Hematopoietic multipotent progenitor cell treated with erythropoietin and hydrocortisone succinate and interleukin-3 and kit ligand, for 15 days (in vitro differentiated cells): ENCODE measurements around the gene PEX5.
"Not testable (repeated sequence)": the region's sequence is repeated elsewhere in the genome, so short reads cannot be mapped to it uniquely, and the experiment has no call there.

ENCODE experiments used
- DNase-seq: peaks from one replicate; pipeline ENCODE4 v3.0.0-alpha.2; 2015; ENCODE audit warnings: low spot score

Gene PEX5

DNA sequence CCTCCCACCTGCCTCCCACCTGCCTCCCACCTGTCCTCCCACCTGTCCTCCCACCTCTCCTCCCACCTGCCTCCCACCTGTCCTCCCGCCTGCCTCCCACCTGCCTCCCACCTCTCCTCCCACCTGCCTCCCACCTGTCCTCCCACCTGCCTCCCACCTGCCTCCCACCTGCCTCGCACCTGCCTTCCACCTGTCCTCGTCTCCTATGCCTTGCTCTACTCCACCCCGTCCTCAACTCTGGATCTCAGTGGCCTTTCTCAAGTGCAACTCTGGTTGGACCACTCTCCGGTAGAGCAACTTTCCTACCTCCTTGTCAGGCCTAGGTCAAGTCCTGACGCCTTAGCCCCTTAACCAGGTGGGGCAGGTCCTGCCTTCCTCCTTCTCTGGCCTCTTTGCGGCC is 29.3 kb upstream of the PEX5 start:
- no peak for DNase-seq

DNA sequence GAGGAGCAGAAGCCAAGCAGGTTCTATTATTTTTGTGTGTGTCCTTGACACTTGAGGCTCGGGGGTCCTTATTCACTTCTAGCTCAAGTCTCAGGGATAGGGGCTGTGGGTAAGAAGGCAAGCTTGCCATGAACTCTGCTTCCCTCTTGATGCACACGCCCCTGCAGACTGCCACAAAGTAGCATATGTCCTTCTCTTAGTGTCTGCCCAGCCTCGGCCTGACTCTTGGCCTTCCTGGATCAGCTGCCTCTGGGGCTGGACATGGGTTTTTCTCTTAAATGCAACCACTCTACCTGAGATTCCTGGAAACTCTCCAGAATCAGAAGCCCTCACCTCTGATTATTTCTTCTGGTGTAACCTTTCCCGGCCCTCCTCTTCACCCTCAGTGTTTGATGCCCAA is 28.2 kb upstream of the PEX5 start:
- DNase-seq: no peak

DNA sequence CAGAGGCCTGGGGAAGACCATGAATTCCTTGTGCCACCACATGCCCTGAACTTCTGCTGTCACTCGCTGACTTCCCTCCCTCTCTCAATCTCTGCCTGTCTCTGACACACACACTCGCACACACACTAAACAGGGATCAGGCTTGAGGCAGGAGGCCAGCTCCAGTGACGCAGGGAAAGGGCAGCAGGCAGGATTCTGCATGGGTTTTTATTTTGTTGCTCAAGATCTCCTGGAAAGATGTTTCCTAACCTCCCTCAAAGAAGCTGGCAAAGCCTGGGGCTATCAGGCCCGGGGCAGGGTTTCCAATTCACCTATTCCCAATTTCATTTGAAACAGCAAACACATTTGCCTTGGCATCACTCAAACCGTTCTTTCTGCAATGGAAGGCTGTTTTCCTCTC is 27.7 kb upstream of the PEX5 start:
- DNase-seq: no peak

DNA sequence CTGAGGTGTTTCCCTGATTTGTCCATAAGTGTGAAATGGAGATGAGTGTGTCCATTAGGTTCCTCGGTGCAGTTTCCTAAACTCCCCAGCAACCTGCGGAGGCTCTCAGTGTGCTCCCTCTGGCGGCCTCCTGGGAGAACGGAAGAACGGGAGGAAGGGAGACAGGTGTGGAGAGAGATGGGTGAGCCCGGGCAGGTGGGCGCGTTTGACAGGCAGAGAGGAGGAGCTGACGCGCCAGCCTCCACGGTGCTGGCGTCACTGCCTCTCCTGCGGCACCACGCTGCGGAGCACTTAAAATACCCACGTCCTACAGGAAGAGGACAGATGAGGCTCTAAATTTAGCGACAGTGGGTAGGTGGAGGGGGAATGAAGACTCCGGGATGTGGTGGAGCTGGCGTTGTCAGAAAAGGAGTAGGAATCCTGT is 26.8 kb upstream of the PEX5 start:
- DNase-seq: no peak

DNA sequence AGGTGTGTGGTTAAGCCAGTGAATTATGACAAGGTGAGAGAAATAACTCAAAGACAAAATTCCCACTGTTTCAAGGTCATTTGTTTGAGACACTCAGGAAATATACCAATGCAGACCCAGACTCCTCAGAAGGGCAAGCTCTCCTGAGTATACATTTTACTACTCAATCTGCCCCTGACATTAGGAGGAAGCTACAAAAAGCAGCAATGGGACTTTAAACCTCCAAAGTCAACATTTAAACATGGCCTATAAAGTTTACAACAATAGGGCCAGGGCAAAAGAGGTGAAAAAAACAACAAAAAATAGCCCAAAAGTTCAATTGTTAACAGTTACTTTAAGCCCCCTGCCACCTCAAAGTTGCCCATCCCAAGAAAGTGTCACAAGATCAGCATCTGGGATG is 19.5 kb upstream of the PEX5 start:
- DNase-seq: no peak

DNA sequence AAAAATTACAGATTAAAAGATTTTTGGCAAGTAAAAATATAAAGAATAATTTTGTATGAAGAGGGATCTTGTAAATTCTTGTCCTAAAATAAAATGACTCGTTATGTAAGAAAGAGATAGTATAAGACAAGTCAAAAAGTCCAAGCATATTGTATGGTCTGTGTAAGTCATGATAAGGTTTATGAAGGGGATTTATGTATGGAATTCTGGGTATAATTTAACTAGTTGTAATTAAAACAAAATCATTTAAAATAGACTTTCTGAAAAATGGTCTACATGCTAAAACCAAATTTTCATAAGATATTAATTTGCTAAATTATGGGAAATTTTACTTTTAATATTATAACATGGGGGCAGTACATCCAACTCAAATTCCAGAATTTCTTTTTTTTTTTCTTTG is 17.6 kb upstream of the PEX5 start:
- DNase-seq: no peak

DNA sequence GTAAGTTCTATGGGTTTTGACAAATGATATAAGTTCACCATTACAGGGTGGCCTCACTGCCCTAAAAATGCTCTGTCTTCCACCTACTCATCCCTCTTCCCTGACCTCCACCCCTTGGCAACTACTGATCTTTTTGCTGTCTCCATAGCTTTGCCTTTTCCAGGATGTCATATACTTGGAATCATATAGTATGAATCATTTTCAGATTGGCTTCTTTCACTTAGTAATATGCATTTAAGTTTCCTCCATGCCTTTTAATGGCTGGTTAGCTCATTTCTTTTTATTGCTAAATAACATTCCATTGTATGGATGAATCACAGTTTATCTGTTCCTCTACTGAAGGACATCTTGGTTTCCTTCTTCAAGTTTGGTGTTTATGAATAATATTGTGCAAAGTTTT is 14.0 kb upstream of the PEX5 start:
- DNase-seq: no peak

DNA sequence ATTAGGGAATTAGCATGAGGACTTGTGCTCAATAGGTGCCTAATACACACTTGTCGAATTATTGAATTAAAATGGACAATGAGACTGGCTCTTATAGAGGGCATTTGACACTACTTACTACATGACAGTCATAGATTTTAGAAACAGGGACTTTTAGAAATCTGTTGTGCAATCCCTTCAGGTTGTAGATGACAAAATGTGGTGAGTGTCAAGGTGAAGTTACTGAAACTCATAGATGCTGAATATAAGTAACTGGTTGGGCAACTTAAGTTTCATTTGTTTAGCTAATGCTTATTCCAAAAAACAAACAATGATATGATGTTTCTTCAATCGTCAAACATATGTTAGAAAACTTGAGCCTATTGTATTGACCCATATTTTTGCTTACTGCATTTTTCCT is 12.9 kb upstream of the PEX5 start:
- DNase-seq: no peak

DNA sequence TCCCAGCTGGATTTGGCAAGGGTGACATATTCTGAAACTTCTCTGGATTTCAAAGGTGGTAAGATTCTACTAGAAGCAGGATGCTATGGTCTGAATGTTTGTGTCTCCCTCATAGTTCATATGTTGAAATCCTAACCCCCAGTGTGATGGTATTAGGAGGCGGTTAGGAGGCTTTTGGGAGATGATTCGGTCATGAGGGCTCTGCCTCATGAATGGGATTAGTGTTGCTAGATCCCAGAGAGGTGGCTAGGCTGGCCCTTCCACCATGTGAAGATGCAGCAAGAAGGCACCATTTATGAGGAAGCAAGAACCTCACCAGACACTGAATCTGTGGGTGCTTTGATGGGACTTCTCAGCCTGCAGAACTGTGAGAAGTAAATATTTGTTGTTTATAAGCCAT is 11.0 kb upstream of the PEX5 start:
- DNase-seq: no peak

DNA sequence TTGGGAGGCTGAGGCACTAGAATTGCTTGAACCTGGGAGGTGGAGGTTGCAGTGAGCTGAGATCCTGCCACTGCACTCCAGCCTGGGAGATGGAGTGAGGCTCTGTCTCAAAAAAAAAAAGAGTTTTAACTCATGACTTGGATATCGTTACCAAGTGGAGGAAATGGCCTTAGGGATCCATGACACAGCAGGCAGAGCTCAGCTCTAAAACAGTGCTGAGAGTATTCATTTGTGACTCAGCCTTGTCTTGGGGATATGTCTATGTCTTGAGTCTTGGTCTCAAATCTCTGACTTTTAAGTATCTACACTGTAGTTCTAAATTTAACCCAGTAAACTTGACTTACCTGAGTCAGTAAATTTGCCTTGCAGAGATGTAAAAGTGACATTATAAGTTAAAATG is 8.8 kb upstream of the PEX5 start:
- DNase-seq: no peak

DNA sequence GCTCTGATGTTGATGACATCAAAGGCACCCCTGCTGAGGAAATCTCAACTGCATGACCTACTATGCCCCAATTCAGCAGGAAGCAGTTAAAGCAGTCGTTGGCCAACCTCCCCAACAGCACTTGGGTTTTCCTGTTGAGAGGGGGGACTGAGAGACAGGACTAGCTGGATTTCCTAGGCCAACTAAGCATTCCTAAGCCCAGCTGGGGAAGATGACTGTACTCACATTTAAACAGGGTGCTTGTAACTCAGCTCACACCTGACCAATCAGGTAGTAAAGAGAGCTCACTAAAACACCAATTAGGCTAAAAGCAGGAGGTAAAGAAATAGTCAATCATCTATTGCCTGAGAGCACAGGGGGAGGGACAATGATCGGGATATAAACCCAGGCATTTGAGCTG is 3.4 kb upstream of the PEX5 start:
- not testable (repeated sequence) for DNase-seq

DNA sequence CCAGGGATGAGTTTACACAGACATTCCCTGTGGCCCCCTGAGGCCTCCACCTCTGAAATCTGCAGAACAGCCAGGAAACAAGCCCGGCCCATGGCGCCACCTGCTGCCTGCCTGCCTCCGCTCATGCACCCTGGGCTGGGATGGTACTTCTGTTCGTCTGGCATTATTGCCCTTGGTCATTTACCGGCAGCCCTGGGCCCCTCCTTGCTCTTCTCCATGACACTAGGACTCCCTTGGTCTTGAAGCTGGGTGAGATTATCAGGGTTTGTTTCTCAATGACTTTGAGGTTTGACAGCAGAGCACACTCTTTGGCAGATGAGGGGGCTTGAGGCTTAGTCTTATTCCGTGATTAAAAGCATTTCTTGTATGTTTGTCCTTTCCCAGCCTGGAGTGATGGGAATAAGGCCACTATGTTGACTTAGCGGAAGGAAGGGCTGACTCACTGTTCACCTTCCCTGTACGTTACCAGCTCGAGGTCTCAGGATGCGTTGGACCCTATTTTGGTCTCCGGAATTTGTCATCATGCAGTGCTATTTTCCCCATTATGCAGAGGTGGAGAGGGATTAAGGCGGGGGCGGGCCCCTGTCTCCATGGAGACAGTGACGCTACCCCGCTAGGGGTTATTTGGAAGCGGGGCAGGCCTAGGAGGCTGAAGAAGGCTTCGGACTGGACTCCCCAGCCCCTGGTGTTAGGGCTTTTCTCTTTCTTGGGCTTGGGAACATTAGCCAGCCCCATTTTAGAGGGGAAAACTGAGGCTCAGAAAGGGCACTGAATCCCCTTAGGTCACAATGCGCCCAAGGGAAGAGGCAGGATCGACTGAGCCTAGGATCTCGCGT is 706 bp upstream of the PEX5 start:
- peak; percentile 70 for DNase-seq

DNA sequence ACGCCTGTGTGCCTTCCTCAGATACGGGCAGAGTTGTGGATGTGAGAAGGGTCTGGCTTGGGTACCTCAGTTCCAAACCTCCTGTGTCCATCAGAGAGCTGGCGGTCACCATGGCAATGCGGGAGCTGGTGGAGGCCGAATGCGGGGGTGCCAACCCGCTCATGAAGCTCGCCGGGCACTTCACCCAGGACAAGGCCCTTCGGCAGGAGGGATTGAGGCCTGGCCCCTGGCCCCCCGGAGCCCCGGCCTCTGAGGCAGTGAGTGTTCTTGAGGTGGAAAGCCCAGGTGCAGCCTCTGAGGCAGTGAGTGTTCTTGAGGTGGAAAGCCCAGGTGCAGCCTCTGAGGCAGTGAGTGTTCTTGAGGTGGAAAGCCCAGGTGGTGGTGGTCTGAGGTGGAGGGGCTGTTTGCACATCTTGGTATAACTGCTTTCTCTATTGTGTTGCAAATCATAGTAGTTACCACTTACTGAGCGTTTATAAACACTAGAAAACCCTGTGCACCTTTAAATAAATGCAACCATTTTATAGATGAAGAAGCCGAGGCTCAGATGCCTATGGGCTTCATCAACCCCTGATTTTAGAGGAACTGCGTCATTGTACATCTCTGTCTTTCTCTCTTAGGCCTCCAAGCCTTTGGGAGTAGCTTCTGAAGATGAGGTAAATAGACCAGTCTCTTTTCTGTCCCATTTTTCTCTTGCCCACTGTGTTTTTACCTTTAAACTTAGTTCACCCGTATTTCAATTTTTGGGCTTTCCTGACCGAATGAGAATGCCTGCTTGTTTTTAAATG is 976 bp downstream of the PEX5 start:
- DNase-seq: no peak

DNA sequence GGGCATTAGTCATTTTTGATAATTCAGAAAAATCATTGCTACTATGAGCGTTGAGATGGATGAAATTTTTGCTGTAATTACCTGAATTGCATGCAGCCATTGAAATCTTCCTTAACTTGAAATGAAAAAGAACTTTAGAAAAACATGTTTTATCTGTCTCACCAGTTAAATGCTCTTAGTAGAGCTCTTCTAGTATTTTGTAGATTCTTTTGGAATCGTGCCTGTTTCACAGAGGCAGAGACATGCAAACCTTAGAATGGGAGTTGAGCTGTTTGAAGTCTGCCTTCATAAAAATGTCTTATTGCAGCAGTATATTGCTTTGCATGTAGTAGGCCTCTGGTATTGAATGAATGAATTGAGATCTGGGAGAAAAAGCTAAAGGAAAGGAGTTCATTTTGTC is 4.2 kb downstream of the PEX5 start:
- no peak for DNase-seq

DNA sequence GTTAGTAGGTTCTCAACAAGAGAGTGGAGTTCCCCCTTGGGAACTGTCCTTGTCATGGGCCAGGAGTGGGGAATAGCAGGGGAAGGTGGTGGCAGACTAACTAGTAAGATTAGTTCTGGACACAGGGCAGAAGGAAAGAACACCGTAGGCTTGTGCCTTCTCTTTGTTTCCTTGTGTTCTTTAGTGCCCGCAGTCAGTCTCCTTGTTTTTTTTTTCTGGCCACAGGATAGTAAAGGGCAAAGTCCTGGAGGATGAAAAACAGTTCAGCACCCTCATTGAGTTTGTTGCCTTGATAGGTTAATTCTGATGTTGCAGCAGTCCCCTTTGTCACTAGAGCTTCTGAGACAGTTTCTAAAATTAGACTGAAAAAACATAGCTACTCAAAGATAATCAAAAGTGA is 8.4 kb downstream of the PEX5 start:
- no peak for DNase-seq

DNA sequence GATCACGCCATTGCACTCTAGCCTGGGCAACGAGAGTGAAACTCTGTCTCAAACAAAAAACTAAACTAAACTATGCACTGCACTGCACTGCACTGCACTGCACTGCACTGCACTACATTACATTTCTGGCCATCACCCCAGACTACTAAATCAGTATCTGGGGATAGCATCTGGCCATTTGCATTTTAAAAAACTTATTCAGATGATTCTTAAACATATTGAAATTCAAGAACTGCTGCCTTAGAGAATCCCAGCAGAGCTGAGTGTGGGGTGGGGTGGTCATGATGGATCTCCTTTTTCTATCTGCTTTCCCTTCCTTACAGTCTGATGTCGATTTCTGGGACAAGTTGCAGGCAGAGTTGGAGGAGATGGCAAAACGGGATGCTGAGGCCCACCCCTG is 13.6 kb downstream of the PEX5 start:
- no peak for DNase-seq

DNA sequence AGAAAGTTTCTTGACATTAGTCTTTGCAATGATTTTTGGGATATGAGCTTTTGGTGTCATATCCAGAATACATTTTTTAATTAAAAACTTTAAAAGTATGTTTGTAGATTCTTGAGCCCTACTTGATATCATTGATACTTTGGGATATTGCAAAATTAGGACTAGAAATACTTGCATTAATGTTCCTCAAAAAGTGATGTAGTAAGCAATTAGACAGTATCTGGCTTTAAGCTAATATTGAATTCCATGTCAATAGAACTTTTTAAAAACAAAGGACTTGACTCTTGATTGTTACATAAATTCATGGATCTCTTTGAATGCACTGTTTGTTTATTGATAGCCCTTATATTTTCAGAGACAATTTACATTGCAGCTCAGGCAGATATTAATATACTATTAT is 15.6 kb downstream of the PEX5 start:
- no peak for DNase-seq

DNA sequence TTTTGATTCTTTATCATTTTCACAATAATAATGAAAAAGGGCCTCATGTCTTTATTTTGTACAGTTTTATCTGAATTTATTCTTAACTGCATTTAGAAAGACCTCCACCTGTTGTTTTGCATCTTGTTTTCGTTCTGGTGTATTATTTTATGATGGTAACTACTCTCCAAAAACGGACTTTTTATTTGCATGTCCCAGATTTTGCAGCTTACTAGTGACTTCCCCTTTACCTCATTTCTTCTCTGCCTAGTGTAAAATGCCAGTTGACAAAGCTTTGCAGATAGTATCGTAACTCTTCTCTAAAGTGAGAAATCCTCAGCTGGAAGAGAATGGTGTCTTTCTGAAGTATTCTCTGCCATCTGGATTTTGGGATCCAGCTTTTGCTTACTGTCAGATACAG is 17.2 kb downstream of the PEX5 start:
- DNase-seq: no peak

DNA sequence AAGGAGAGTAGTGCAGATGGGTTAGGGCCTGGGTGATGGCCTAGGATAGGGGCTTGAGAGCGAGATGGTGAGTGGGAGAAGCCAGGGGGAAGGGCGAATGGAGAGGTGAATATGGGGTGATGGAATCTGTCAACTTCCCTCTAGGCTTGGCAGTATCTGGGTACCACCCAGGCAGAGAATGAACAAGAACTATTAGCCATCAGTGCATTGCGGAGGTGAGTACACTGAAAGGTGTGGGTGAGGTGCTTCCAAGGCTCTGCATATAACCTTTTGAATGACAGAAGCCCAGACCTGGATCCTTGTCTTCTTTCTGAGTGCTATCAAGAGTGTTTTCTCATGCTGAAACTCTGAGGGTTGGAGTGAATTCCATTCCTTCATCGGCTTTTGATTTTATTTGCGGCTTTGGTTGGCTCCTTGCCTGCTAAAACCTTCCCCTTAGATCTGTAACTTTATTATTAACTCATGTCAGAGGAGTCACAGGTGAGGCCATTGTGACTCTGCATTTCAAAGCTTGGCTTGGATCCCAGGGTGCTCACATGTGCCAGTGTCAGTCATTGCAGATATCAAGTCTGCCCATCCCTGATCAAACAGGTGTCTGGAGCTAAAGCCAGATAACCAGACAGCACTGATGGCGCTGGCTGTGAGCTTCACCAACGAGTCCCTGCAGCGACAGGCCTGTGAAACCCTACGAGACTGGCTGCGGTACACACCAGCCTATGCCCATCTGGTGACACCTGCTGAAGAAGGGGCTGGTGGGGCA is 18.6 kb downstream of the PEX5 start:
- DNase-seq: peak; percentile 81

DNA sequence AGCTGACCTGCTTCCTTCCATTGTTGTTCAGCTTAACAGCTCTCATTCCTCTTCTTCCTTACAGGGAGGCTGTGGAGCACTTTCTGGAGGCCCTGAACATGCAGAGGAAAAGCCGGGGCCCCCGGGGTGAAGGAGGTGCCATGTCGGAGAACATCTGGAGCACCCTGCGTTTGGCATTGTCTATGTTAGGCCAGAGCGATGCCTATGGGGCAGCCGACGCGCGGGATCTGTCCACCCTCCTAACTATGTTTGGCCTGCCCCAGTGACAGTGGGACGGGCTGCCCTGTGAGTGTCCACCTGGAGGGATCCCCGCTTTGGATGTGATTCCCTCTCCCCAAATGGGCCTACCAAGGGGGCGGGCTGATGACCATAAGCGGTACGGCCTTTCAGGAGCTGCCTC is 20.5 kb downstream of the PEX5 start:
- DNase-seq: no peak

DNA sequence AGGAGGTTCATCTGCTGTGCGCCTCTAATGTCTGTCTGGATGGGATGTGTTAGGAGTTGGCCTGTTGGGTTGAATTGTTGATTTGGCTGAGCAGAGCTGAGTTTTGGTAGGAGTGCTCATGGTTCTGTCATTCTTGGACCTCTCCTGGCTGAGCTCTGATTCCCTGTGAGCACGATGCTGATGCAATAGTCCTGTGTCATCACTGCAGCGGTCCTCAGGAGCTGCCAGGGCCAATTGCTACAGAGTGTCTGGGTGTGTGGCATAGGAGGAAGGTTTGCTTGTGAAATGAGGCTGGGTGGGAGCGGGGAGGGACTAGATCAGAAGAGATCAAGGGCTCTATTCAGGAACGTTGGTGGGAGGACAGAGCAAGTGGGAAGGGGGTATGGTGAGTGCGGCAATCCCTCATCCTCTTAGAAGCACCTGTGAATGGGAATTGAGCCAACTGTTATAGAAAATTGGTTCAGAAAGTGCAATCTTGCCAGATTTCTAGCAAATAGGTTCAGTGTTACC is 21.2 kb downstream of the PEX5 start:
- DNase-seq: peak; percentile 28

DNA sequence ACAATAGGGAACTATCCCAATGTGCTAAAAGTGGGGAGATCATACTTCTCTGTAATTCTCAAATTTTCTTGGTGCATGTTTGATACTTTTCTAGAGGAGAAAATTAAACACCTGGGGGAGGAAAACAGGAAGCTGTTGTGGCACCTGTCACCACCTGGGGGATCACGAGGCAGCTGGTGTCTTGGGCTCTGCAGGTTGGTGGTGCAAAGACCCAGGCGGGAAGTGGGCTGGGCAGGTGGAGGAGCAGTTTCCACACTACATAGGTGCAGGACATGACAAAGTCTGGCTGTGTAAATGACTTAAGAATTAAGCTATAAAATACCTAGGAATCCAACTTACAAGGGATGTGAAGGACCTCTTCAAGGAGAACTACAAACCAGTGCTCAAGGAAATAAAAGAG is 23.2 kb downstream of the PEX5 start:
- no peak for DNase-seq

DNA sequence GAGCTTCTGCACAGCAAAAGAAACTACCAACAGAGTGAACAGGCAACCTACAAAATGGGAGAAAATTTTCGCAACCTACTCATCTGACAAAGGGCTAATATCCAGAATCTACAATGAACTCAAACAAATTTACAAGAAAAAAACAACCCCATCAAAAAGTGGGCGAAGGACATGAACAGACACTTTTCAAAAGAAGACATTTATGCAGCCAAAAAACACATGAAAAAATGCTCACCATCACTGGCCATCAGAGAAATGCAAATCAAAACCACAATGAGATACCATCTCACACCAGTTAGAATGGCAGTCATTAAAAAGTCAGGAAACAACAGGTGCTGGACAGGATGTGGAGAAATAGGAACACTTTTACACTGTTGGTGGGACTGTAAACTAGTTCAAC is 24.3 kb downstream of the PEX5 start:
- DNase-seq: not testable (repeated sequence)
